Hair follicle dermal papilla cell (primary cell): ENCODE measurements around the gene GUCY2D. TPM values are rescaled to one million over a fixed set of nuclear protein-coding genes. Genes with fewer than 3 reads are reported as not detected.

ENCODE experiments used
- total RNA-seq: library from RNA; depleted of rRNA; stranded (reverse); fragments of >200 nt; gene quantifications from 2 replicates; pipeline ENCODE4 v1.2.3, GENCODE V29; 2012

GUCY2D gene
- not detected in 2 replicates for total RNA-seq

DNA sequence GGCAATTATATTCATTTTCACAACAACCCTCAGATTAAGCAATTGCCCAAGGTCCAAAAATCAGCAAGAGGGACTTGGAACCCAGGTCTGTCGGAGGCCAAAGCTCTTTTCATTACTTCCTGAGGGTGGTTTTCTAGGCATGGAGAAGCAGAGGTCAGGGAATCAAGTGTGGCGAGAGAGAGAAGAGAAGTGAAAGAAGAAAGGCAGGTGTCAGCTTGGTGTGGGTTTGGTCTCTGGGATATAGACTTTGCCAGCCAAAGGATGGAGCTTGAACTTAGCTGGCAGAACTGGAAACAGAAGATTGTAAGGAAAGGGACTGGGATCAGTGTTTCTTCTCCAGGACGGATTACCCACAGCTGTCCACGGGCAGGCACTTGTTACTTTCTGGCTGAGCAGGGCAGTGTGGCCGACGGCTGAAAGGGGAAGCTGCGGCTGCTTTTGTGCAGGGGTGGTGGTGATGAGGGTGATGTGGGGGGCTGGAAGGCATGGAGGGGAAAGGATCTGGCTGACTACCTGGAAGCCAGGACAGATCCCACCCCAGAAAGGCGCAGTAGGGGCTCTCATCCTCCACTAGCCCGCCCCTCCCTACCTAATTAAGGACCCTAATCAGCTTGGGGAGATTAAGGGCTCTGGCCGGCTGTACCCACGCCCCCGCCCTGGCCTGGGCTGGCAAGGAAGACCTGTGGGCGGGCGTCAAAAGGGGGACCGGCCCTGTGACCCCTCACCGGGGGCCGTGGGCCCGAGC is at the start of gene GUCY2D:
TSS of gene GUCY2D (plus strand) at position 640 of the 745 bp plus-strand sequence. CDS start 433 bp downstream, outside the sequence.

DNA sequence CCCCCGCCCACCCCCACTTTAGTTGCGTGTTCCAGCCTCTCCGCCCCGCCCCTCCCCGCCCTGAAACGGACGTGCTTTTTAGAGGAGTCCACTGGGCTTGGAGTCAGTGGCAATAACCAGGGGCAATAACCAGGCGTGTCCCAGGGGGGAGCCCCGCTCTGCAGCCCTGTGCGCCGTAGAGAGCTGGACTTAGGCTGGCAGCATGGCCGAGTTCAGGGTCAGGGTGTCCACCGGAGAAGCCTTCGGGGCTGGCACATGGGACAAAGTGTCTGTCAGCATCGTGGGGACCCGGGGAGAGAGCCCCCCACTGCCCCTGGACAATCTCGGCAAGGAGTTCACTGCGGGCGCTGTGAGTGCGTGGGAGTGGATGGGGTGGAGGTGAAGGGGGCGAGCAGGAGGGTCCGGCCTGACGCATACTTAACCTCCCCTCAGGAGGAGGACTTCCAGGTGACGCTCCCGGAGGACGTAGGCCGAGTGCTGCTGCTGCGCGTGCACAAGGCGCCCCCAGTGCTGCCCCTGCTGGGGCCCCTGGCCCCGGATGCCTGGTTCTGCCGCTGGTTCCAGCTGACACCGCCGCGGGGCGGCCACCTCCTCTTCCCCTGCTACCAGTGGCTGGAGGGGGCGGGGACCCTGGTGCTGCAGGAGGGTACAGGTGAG is 36.7 kb downstream of the GUCY2D start, which contains the start of gene ALOX15B:
TSS of gene ALOX15B (plus strand) at position 106 of the 657 bp plus-strand sequence. CDS start at position 203, 97 bp downstream.

Other genes with a start within 250 kb of the GUCY2D start
- gene KDM6B, start 168.4 kb upstream of the GUCY2D start, total RNA-seq, result 7.7 and 10.7 TPM in 2 replicates
- 0.16 and 0.24 TPM in 2 replicates for gene TMEM88, start 147.5 kb upstream of the GUCY2D start, total RNA-seq
- 25.2 and 27.8 TPM in 2 replicates for gene NAA38, start 145.1 kb upstream of the GUCY2D start, total RNA-seq
- 10.7 and 12.8 TPM in 2 replicates for gene CYB5D1, start 144.6 kb upstream of the GUCY2D start, total RNA-seq
- 114 and 141 TPM in 2 replicates for gene CHD3, start 113.8 kb upstream of the GUCY2D start, total RNA-seq
- 1.3 and 4.2 TPM in 2 replicates for gene RNF227, start 86.3 kb upstream of the GUCY2D start, total RNA-seq
- gene KCNAB3, start 72.8 kb upstream of the GUCY2D start, total RNA-seq, result 0.49 and 1.6 TPM in 2 replicates
- 39.1 and 42.9 TPM in 2 replicates for gene TRAPPC1, start 70.7 kb upstream of the GUCY2D start, total RNA-seq
- 22.2 and 23.3 TPM in 2 replicates for gene CNTROB, start 70.4 kb upstream of the GUCY2D start, total RNA-seq
- not detected in 2 replicates for gene ALOX15B, start 36.4 kb downstream of the GUCY2D start, total RNA-seq
- 0.12 TPM in 1 of 2 replicates, not detected in the other for gene ALOX12B, start 85.1 kb downstream of the GUCY2D start, total RNA-seq
- under 0.01 TPM in 1 of 2 replicates, not detected in the other for gene ALOXE3, start 115.9 kb downstream of the GUCY2D start, total RNA-seq
- 0.16 and 0.73 TPM in 2 replicates for gene HES7, start 121.5 kb downstream of the GUCY2D start, total RNA-seq
- gene PER1, start 149.8 kb downstream of the GUCY2D start, total RNA-seq, result 12.3 and 17.2 TPM in 2 replicates
- gene VAMP2, start 160.3 kb downstream of the GUCY2D start, total RNA-seq, result 4.4 and 5.5 TPM in 2 replicates
- 11.0 and 14.8 TPM in 2 replicates for gene TMEM107, start 173.8 kb downstream of the GUCY2D start, total RNA-seq
- 5.8 and 7.8 TPM in 2 replicates for gene BORCS6, start 187.6 kb downstream of the GUCY2D start, total RNA-seq
- 2.1 and 6.1 TPM in 2 replicates for gene AURKB, start 208.0 kb downstream of the GUCY2D start, total RNA-seq
- 6.6 and 8.8 TPM in 2 replicates for gene CTC1, start 245.4 kb downstream of the GUCY2D start, total RNA-seq
- gene PFAS, start 246.7 kb downstream of the GUCY2D start, total RNA-seq, result 13.6 and 22.6 TPM in 2 replicates